ENCODE results near the gene FAM219B.
"Not testable (repeated sequence)": the region's sequence is repeated elsewhere in the genome, so short reads cannot be mapped to it uniquely, and the experiment has no call there.

The FAM219B gene

GRCh38 chr15:74903676-74904075, 3.0 kb downstream of the FAM219B start:
- no peak for DNase-seq (ENCODE audit: low spot score)

- no peak for DNase-seq (ENCODE audit: low spot score)
These were observed 4.2 kb downstream of the FAM219B start for GRCh38 chr15:74902295-74903075.

DNA sequence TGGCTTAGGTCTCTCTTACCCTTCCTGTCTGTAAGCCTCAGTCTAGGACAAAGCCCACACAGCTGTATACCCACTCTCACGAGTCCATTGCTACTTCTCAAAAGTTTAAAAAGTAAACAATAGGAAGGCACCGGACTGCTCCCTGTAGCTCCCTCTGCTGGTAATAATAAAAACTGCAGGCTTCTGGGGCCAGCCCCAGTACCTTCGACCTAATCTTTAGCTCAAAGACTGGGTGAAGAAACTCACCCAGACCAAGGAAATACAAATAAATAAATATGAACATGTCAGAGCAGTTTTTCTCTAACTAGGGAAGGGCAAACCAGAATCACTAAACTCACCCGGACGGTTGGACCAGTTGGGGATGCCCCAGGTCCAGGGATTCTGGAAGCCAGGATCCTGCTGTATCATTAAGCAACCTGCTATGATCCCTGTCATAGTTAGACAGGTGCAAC, 5.0 kb downstream of the FAM219B start:
- peak; percentile 70 for DNase-seq (ENCODE audit: low spot score)

DNA sequence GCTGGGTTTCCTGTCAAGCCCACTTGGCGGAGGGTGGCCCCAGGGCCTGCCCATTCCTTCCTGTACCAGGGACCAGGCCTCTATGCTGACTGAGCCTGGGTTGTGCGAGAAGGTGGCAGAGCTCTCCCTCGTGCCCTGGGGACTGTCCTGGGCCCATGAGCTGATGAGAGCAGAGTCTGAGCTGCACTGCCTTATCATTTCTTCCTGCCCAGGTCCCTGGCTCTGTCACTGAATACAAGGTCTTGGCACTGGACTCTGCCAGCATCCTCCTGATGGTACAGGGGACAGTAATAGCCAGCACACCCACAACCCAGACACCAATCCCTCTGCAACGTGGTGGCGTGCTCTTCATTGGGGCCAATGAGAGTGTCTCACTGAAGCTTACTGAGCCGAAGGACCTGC, 9.3 kb downstream of the FAM219B start:
- no peak for DNase-seq (ENCODE audit: low spot score)

DNA sequence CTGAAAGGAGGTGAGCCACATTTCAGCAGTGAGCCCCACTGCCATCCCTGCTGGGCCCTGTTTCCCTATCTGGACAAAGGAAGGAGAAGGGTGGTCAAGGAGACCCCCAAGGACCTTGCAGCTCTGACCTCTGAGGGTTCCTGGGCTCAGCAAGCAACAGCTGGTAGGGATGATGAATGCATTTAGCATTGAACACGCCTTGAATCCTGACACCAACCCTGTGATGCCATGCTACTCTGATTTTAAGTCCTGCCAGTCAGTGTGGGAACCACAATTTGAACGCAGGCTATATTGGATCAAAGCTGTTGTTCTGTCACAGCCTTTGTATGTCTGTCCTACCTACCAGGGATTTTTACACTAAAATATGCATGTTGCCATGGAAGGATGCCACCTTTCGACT, 10.3 kb downstream of the FAM219B start:
- DNase-seq (ENCODE audit: low spot score): no peak

GRCh38 chr15:74895830-74896229, 10.8 kb downstream of the FAM219B start:
- no peak for DNase-seq (ENCODE audit: low spot score)

DNA sequence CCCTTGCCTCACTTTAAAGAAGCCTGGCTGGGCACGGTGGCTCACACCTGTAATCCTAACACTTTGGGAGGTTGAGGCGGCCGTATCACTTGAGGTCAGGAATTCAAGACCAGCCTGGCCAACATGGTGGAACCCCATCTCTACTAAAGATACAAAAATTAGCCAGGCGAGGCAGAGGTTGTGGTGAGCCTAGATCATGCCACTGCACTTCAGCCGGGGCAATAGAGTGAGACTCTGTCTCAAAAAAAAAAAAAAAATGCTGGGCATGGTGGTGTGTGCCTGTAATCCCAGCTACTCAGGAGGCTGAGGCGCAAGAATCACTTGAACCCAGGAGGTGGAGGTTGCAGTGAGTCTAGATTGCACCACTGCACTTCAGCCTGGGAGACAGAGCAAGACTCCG, 12.3 kb downstream of the FAM219B start:
- DNase-seq (ENCODE audit: low spot score): not testable (repeated sequence)

DNA sequence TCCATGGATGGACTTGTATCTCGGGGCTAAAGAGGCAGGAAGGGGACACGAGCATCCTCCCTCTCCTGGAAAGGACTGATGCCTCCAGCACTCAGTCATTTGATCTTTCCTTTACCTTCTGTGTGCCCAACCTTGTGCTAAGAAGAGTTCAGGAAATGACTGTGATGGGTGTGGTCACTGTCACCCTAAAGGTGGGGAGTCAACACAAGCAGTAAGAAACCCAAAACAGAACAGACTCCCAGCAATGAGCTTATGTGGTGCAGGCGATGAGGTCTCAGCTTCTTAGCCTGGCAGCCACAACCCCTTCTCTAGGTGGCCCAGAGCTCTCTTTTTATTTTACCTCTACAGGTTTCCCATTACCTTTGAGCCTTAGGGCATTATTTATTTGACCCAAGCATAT, 13.0 kb downstream of the FAM219B start:
- no peak for DNase-seq (ENCODE audit: low spot score)

DNA sequence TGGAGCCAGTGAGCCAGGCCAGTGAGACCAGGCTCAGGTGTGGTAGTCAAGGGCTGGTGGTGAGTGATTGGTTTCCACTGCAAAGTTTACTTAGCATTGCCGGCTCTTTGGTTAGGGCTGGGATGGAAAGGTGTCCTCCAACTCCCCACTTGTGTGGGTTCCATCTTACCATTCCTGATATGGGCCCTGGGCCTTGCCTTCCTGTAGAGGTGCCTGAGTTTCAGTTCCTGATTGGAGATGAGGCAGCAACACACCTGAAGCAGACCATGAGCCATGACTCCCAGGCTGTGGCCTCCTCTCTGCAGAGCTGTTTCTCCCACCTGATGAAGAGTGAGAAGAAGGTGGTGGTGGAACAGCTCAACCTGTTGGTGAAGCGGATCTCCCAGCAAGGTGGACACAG, 13.7 kb downstream of the FAM219B start:
- no peak for DNase-seq (ENCODE audit: low spot score)

- DNase-seq (ENCODE audit: low spot score): no peak
These were observed 14.3 kb downstream of the FAM219B start for GRCh38 chr15:74892313-74892712.

GRCh38 chr15:74891469-74891868, 15.2 kb downstream of the FAM219B start:
- no peak for DNase-seq (ENCODE audit: low spot score)

DNA sequence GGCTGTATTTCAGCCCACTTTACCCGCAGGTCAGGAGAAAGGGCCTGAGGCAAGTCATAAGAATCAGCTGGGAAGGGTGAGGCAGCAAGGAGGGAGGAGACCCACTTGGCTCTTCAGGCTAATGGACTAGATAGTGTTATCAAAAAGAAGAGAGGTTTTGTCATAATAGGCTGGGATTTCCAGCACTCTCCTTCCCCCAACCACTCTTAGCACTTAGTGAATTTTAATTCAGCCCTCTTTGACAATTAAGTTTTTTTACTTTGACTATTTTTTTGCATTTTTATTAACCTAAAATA, 16.0 kb downstream of the FAM219B start:
- DNase-seq (ENCODE audit: low spot score): no peak

- DNase-seq (ENCODE audit: low spot score): peak; percentile 91
These were observed 16.6 kb downstream of the FAM219B start, which contains the start of gene MPI for GRCh38 chr15:74889883-74890664. MPI (plus strand) TSS chr15:74890042; CDS start chr15:74890074, 32 bp downstream.

DNA sequence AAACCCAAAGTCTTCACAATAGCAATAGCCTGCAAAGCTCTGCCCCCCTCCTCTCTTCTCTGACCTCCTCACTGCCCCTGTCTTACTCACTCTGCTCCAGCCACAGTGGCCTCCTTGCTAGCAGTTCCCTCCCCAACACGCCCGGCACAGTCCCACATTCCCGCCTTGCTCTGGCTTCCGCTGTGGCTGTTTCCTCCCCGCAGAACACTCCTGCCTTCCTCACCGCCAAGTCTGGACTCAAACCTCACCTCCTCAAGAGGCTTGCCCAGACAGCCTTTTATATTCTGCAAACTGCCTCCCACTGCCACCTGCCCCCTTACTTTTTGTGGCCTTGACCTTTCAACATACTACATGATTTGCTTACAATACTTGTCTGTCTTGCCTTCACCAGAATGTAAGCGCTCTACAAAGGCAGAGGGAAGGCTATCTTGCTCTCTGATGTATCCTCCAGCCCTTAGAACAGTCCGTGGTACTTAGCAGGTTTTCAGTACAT, 17.2 kb downstream of the FAM219B start:
- DNase-seq (ENCODE audit: low spot score): no peak

DNA sequence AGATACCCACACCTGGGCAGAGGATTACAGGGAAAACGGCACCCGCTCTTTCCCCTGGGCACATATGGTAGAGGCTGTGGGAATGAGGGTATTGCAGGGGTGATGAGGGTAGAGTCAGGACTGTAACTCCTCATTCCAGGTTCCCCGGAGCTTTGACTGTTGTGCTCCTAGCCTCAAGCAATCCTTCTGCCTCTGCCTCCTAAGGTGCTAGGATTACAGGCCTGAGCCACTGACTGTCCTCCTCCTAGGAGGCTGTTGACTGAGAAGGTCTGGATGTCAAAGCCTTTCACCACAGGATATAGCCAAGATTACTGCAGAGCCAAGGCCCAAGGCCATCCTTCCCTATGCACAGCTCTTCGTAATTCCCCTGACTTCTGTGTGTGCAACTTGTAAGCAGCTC, 17.9 kb downstream of the FAM219B start:
- no peak for DNase-seq (ENCODE audit: low spot score)

DNA sequence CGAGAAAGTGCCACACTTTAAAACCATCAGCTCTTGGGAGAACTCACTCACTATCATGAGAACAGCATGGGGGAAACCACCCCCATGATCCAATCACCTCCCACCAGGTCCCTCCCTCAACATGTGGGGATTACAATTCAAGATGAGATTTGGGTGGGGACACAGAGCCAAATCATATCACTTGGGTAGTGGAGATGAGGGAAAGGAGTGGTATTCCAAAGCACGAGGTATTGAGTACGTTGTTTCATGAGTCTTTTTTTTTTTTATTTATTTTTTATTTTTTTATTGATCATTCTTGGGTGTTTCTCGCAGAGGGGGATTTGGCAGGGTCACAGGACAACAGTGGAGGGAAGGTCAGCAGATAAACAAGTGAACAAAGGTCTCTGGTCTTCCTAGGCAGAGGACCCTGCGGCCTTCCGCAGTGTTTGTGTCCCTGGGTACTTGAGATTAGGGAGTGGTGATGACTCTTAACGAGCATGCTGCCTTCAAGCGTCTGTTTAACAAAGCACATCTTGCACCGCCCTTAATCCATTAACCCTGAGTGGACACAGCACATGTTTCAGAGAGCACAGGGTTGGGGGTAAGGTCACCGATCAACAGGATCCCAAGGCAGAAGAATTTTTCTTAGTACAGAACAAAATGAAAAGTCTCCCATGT, 19.0 kb downstream of the FAM219B start:
- DNase-seq (ENCODE audit: low spot score): not testable (repeated sequence)

GRCh38 chr15:74885461-74885860, 21.2 kb downstream of the FAM219B start:
- no peak for DNase-seq (ENCODE audit: low spot score)

GRCh38 chr15:74884428-74885223, 22.0 kb downstream of the FAM219B start:
- no peak for DNase-seq (ENCODE audit: low spot score)

DNA sequence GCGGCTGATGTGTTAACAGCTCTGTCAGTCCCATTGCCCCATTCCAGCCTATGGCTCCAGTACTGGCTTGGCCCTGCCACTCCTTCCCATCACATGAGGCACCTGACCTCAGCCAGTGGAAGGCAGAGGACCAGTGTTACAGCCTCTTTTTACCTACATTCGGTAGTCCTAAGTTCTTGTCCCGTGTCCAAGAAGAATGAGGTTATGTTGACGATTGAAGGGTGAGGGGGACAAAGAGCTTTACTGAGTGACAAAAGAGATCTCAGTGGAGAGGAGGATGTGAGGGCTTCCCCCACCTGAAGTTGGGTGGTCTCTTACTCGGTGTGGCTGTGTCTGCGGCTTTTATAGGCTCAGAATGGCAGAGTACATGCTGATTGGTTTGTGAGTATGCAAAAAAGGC, 24.1 kb downstream of the FAM219B start:
- DNase-seq (ENCODE audit: low spot score): no peak

DNA sequence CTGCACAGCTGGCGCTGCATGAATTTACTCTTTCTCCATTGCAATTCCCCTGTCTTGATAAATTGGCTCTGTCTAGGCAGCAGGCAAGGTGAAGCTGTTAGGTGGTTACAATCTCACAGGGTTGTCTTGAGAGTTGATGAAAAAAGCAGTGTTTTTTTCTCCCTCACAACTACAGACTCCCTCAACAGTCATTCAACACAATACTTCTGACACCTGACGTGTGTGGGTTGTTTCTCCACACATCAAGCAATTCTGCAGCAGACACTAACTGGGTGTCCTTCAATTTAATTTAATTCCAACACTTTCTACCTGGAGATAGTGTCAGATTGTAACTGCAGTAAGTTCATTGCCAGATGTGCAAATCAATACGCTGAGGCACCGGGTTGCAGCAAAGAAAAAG, 28.4 kb downstream of the FAM219B start:
- DNase-seq (ENCODE audit: low spot score): no peak

DNA sequence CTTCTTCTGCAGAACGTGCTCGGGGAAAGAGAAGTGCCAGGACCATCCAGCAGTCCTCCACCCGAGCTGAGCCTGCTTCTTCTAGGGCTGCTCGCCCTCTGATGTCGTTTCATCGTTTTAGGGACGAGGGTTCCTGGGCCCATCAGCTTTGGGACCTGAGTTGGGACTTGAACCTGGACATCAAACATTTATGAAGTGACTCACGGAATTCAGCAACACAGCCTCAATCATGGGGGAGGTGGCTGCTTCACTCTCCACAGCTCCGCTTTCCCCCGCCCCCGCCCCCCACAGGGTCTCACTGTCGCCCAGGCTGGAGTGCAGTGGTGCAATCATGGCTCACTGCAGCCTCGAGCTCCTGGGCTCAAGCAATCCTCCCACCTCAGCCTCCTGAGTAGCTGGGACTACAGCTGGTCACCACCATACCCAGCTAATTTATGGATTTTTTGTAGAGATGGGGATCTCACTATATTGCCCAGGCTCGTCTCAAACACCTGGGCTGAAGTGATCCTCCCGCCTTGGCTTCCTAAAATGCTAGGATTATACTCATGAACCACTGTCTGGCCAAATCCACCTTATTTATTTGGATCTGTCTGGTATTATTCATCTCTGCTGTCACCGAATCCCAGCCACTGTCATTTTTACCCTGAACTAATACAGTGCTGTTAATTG, 32.8 kb downstream of the FAM219B start:
- peak; percentile 27 for DNase-seq (ENCODE audit: low spot score)

Measured in LoVo (cell line).